Activated B cell treated with CpG ODN at 0.5 μM for 24 hours (primary cell): ENCODE data around the gene C6orf89. TPM values are rescaled to one million over a fixed set of nuclear protein-coding genes. Genes with fewer than 3 reads are reported as not detected.

Experiments used
- ATAC-seq: fragments of 200-7000 bp; cut with Tn5 transposase; one replicate; pipeline ENCODE4 v1.10.0; 2021; ENCODE audit warnings: low read depth, mild to moderate bottlenecking, moderate library complexity
- CTCF ChIA-PET: fragments of 350-600 bp; sonication (Branson Sonifier 250); formaldehyde crosslinking; loops from one replicate; lab custom pipeline; 2021; ENCODE audit warnings: antibody characterized with exemption; lab: Charles Lee
- POLR2A ChIA-PET: fragments of 350-600 bp; sonication (Branson Sonifier 250); formaldehyde crosslinking; loops from one replicate; lab custom pipeline; 2021; ENCODE audit warnings: antibody characterized with exemption; lab: Charles Lee
- DNase-seq: peaks from one replicate; pipeline ENCODE4 v3.0.0; 2022
- H3K27ac Mint-ChIP-seq: one replicate; pipeline ENCODE4 v1.8.0; 2020; ENCODE audit warnings: mixed read lengths
- H3K27me3 Mint-ChIP-seq: one replicate; pipeline ENCODE4 v1.8.0; 2021; ENCODE audit warnings: mixed read lengths
- H3K36me3 Mint-ChIP-seq: one replicate; pipeline ENCODE4 v1.8.0; 2021; ENCODE audit warnings: low read depth, mixed read lengths
- H3K4me1 Mint-ChIP-seq: one replicate; pipeline ENCODE4 v1.8.0; 2021; ENCODE audit warnings: mixed read lengths
- H3K4me3 Mint-ChIP-seq: one replicate; pipeline ENCODE4 v1.8.0; 2020; ENCODE audit warnings: mild to moderate bottlenecking, mixed read lengths
- H3K9me3 Mint-ChIP-seq: one replicate; pipeline ENCODE4 v1.8.0; 2020; ENCODE audit warnings: mixed read lengths
- intact Hi-C: fragments of 100-400 bp; cut with micrococcal nuclease; formaldehyde crosslinking; loops from one replicate; pipeline ENCODE4 v1.15.1; 2024
- total RNA-seq: library from RNA; stranded (reverse); gene quantifications from 2 replicates; pipeline ENCODE4 v1.2.3, GENCODE V29; 2022
- TF ChIP-seq, protein P1 (sequence below): fragments of 200-600 bp; IDR thresholded peaks from one replicate; pipeline ENCODE4 v1.8.0; 2022; ENCODE audit warnings: antibody characterized with exemption, mild to moderate bottlenecking

C6orf89 gene
- total RNA-seq, 1 donor from 2014 or later: 30.3 TPM

DNA sequence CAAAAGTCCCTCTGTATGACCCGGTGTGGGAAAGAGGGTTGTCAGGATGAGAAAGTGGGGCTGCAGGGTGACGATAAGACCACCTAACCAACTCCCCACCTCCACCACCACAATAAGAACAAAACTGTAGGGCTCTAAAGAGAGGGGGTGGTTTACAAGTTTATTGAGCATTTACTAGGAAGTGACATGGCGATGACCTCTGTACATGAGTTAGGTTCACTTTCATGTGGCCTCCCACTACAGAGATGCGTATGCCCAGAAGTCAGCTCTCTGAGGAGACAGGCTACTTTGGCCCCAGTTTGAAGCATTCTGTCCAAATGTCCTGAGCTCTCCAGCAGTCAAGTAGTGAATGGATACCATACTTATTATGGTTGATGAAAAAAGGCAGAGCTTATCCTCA, 40.1 kb downstream of the C6orf89 start:
- no peaks in the 10 kb centered on the region for H3K9me3 Mint-ChIP-seq
- DNase-seq (no peak), ATAC-seq (no peak)
- H3K4me1 Mint-ChIP-seq: peaks cover 4% of the 10 kb centered on the region
- H3K36me3 Mint-ChIP-seq: peaks cover 48% of the 10 kb centered on the region
- intact Hi-C loops: no loop called here
- H3K4me3 Mint-ChIP-seq: no peak overlapping the region
- CTCF ChIA-PET: no interaction called here
- H3K27me3 Mint-ChIP-seq: no peaks in the 10 kb centered on the region
- POLR2A ChIA-PET: no interaction called here
- no peak overlapping the region for H3K27ac Mint-ChIP-seq
- TF ChIP-seq, protein P1, sequence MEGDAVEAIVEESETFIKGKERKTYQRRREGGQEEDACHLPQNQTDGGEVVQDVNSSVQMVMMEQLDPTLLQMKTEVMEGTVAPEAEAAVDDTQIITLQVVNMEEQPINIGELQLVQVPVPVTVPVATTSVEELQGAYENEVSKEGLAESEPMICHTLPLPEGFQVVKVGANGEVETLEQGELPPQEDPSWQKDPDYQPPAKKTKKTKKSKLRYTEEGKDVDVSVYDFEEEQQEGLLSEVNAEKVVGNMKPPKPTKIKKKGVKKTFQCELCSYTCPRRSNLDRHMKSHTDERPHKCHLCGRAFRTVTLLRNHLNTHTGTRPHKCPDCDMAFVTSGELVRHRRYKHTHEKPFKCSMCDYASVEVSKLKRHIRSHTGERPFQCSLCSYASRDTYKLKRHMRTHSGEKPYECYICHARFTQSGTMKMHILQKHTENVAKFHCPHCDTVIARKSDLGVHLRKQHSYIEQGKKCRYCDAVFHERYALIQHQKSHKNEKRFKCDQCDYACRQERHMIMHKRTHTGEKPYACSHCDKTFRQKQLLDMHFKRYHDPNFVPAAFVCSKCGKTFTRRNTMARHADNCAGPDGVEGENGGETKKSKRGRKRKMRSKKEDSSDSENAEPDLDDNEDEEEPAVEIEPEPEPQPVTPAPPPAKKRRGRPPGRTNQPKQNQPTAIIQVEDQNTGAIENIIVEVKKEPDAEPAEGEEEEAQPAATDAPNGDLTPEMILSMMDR: no peak

DNA sequence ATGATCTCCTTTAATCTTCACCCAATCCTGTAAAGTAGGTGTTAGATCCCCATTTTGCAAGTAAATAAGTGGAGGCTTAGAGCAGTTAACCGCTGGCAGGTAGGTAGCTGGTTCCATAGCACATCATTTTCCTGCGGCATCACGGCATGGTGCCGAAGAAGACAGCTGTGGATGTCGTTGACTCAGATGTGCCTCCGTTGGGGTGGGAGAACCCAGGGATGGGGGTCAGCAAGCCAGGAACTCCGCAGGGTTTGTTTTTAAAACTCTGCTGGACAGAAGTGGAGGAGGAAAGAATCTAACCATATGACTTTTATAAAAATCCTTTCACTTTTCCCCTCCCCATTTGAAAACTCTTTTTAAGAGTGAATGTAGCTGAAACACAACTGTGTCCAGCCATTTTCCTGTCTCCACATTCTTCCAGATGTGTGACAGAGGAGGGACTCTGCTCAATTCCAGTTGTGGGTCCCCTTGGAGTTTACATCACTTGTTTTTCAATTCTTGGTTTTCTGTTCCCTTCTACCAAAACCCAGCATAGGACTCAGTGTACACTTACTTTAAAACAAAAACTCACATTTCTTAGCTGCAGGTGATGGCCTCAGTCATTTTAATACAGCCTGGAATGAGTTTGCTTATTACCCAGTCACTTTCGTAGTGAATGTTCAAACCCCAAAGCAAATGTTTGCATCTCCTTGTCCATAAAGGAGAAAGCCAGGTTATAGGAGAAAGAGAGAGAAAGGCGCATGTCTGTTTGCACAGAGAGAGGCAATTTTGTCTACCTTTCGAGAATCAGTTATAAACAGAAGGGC, 41.2 kb downstream of the C6orf89 start:
- POLR2A ChIA-PET: no interaction called here
- H3K4me1 Mint-ChIP-seq: peaks cover 4% of the 10 kb centered on the region
- intact Hi-C loops: no loop called here
- H3K27me3 Mint-ChIP-seq: no peaks in the 10 kb centered on the region
- TF ChIP-seq, protein P1: no peak
- no peak for ATAC-seq
- CTCF ChIA-PET: interaction anchor here (1.1 kb wide), 1 partner anchor 284 kb away, joined by 3 read pairs; no protein-coding TSS in a partner anchor
- peaks cover 40% of the 10 kb centered on the region for H3K36me3 Mint-ChIP-seq
- H3K4me3 Mint-ChIP-seq: no peak overlapping the region
- no peak overlapping the region for H3K27ac Mint-ChIP-seq
- no peaks in the 10 kb centered on the region for H3K9me3 Mint-ChIP-seq
- DNase-seq: no peak

DNA sequence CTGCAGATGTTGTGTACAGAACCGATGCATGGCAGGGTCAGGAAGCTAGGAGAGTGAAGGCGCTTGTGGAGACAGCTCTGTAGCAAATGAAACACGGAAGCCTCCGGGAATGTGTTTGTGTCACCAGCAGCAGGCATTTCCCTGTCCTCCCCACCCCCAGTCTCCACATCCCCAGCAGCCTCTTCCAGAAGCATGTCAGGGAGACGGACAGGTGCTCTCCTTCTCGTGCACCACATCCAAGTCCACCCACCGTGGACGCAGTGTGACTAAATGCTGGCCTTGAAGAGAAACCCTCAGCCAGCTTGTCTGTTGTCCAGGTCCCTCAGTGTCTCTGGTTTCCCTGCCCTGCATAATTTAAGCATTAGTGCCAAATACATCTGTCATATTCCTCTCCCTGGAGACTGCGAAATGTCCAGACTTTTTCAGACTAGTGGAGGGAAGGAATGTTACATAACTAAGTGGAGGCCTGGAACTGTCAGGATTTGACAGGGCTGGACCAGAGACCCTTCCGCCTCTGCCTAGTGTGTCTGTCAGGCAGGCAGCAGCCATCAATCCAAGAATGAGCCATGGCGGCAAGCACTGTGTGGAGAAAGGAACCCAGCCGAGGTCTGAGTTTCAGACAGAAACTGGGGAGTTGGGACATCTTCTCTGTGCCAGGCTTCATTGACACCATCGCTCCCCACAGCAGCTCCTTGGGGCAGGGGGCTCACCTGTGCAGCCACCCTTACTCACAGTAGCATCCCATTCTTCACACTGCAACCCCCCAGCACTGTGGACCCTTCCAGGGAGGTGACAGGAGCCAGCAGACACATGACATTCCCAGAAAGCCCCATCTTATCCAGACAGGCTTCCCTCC, 42.2 kb downstream of the C6orf89 start:
- H3K36me3 Mint-ChIP-seq: peaks cover 35% of the 10 kb centered on the region
- ATAC-seq: no peak
- peaks cover 4% of the 10 kb centered on the region for H3K4me1 Mint-ChIP-seq
- H3K27me3 Mint-ChIP-seq: no peaks in the 10 kb centered on the region
- no peaks in the 10 kb centered on the region for H3K9me3 Mint-ChIP-seq
- intact Hi-C loops: no loop called here
- no peak overlapping the region for H3K27ac Mint-ChIP-seq
- TF ChIP-seq, protein P1: no peak
- no peak overlapping the region for H3K4me3 Mint-ChIP-seq
- no peak for DNase-seq
- ChIA-PET POLR2A (no interaction called here), CTCF (interaction anchor here (1.1 kb wide), 1 partner anchor 283 kb away, joined by 3 read pairs; no protein-coding TSS in a partner anchor)

DNA sequence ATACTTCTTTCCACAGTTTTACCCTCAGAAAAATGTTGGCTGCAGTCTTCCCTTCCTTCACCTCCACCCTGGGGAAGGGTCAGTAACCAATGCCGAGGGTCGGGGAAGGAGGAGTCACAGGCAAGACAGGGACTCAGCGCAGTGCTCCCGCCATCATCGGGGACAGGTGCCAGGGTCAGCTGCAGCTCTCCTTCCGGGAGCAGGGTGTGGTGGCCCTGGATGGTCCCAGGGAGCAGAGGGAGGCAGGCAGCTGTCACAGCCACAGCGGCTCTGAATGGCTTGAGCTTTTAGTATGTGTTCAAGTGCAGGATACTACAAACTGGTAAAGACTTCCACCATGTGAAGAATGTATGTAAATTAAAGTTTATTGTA, 42.8 kb downstream of the C6orf89 start:
- ChIA-PET CTCF (no interaction called here), POLR2A (no interaction called here)
- intact Hi-C loops: no loop called here
- H3K4me3 Mint-ChIP-seq: no peak overlapping the region
- H3K27ac Mint-ChIP-seq: no peak overlapping the region
- no peak for ATAC-seq
- DNase-seq: no peak
- no peaks in the 10 kb centered on the region for H3K27me3 Mint-ChIP-seq
- H3K9me3 Mint-ChIP-seq: no peaks in the 10 kb centered on the region
- H3K36me3 Mint-ChIP-seq: peaks cover 29% of the 10 kb centered on the region
- peaks cover 4% of the 10 kb centered on the region for H3K4me1 Mint-ChIP-seq
- TF ChIP-seq, protein P1: no peak

DNA sequence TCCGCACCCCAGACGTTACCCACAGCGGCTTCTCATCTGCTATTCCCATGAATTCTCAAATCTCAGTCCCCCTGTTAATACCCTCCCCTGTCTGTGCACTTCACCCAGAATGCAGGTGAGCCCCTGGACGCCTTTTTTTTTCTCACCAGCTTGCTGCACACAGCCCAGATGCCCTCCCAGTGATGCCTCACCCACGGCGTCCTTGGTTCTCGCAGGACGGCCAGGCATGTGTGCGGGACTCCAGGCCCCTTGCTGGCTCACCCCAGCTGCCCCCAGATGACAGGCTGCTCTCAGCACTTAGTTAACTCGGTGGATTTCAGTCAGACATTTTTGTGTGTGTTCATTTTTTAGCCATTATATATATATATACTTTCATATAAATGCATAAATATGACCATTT, 43.4 kb downstream of the C6orf89 start:
- no peak overlapping the region for H3K4me3 Mint-ChIP-seq
- no peak for DNase-seq
- peaks cover 23% of the 10 kb centered on the region for H3K36me3 Mint-ChIP-seq
- no peak overlapping the region for H3K27ac Mint-ChIP-seq
- ChIA-PET CTCF (no interaction called here), POLR2A (no interaction called here)
- intact Hi-C loops: no loop called here
- no peak for ATAC-seq
- H3K9me3 Mint-ChIP-seq: no peaks in the 10 kb centered on the region
- peaks cover 4% of the 10 kb centered on the region for H3K4me1 Mint-ChIP-seq
- TF ChIP-seq, protein P1: no peak
- H3K27me3 Mint-ChIP-seq: no peaks in the 10 kb centered on the region
